Measurements from ENCODE around the gene PLD6.

Gene PLD6

DNA sequence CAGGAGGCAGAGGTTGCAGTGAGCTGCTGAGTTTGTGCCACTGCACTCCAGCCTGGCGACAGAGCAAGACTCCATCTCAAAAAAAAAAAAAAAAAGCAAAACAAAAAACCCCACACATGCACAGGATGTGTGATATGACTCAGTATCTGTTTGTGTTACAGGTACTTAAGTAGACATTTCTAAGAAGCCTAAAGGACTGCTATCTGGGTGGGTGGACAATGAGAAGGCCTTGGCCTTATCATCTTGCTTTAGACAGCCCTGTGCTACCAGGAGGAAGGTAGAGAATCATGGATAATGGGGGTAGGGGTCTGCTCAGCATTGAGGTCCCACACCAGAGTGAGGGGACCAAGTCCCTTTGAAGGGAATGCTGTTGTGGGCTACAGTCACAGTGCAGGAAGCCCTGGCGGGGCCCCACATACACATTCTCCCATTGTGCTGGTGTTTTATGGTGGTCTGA is 26.7 kb downstream of the PLD6 start:
- in situ Hi-C loops (cut with HindIII; ENCODE audit: low sequenced_read_pairs), result no loop called here

DNA sequence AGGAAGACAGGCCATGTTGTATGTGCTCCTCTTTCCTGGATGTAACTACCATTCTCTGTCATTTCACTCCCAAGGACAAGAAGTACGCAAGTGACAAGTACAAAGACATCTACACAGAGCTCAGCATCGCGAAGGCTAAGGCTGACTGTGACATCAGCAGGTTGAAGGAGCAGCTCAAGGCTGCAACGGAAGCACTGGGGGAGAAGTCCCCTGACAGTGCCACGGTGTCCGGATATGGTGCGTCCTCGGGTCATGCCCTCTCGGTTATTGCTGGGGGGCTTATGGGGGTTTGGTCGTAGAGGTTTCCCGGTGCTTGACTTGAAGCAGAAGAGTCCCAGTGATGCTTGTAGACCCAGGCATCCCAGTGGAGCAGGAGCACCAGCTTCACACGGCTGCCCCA is 29.0 kb downstream of the PLD6 start:
- in situ Hi-C loops (cut with HindIII; ENCODE audit: low sequenced_read_pairs), result no loop called here

DNA sequence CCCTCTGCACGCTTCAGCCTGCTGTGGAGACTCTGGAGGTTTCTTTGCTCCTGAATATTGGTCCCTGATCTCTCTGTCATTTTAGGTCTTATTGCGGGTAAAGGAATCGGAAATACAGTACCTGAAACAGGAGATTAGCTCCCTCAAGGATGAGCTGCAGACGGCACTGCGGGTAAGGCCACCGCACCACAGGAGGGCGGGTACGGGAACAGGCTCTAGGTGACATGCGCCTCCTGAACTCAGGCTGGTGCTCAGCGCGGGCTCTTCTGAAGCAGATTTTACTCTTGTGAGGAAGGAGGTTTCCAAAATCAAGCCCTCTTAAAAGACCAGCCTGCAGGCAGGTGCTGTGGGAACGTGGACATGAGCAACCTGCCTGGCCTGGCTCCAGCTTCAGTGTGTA is 29.8 kb downstream of the PLD6 start:
- in situ Hi-C loops (cut with HindIII; ENCODE audit: low sequenced_read_pairs), result no loop called here

DNA sequence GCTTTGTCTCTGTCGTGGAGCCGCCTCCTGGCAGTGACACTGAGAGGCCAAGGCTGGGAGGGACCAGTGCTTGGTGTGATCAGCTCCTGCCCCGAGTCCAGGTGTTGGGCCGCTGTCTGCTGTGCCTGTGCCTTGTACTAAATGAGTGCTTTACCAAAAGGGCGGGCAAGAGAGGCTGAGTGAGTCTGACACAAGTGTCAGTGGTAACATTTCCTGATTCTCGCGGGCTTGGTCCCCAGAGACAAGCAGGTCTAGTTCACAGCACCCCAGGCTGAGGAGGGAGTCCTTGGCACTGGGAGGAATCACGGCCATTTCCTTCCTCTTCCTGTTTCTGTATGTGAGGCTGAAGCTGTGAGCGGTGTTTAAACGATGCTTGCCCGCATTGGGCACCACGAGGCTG is 30.2 kb downstream of the PLD6 start:
- in situ Hi-C loops (cut with HindIII; ENCODE audit: low sequenced_read_pairs), result no loop called here

DNA sequence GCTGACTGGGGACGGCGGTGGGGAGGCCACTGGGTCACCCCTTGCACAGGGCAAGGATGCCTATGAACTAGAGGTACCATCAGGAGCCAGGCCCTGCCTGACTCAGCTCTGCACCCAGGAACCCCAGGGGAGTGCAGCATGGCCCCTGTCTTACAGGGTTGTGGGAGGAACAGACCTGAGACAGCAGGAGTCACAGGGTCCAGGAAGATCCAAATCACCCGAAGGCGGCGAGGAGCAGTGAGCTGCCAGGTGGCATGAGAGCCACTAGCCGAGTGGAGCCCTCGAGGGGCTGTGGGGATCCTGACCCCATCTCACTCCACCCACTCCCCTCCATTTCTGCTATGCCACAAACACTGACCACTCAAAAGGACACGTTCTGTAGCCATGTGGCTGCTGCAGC is 30.8 kb downstream of the PLD6 start:
- in situ Hi-C loops (cut with HindIII; ENCODE audit: low sequenced_read_pairs), result no loop called here

DNA sequence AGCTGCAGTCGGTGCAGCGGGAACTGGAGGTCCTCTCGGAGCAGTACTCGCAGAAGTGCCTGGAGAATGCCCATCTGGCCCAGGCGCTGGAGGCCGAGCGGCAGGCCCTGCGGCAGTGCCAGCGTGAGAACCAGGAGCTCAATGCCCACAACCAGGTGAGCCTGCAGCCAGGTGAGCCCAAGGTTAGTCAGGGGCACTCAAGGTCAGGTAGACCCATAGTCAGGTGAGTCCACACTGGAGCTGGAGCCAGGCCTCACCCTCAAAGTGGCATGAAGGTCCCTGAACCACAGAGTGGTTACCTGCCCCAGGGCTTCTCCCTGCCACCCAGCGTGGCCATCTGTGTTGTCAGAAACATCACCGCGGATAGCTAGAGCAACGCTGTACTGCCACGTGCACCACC is 32.2 kb downstream of the PLD6 start:
- in situ Hi-C loops (cut with HindIII; ENCODE audit: low sequenced_read_pairs), result loop anchor here (5.0 kb wide), 1 partner anchor 53 kb away; no protein-coding TSS in a partner anchor

DNA sequence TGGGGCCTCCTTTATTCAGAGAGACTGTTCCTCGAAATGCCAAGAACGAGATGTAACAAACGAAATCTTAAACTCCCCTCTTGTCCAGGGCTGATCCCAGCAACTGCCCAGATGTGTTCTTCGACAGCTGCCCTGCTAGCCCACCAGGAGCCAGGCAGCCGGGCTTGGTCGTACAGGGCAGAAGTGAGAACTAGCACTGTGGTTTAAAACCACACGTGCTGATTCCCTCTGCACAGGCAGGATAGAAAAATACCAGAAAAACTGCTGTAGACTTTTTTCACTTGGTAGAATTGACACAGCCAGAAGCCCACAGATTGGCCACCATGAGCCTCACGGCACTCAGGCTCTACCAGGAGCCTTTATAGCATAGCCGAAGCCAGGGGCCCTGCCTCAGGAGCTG is 33.1 kb downstream of the PLD6 start:
- in situ Hi-C loops (cut with HindIII; ENCODE audit: low sequenced_read_pairs), result loop anchor here (5.0 kb wide), 1 partner anchor 54 kb away; no protein-coding TSS in a partner anchor

DNA sequence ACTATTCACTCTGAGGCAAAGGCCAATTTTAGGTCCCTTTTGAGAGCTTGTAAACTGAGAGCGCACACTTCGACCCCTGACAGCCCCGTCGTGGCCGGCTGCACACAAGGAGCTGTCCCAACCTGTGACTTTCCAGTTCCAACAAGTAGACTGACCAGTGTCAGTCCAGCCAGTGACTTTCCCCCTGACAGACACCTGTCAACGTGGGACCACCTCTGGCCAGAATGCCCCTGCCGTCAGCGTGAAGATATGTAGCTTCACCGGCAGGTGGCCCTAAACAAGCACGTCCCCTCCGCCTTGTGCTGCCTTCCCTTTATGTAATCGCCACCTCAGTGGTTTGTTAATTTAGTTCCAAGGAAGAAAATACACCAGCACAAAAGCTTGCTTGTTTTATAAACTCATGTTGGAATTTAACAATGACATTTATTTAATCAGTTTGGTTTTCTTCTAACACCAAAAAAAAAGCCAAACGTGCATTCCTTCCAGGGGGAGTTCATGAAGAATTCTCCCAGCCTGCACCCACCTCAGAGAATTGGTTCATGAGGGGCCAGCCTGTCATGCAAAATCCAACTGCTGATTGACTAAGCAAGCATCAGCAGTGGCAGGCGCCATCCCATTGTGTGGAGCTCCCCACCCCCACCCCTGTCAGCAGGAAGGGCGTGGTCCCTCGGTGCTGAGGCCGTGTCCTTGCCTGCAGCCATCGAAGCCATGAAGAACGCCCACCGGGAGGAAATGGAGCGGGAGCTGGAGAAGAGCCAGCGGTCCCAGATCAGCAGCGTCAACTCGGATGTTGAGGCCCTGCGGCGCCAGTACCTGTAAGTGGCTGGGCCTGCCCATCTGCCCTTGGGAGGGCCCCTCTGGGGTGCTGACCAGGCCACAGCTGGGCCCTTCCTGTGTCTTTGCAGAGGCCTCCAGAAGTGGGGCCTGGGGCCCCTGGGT is 33.9 kb downstream of the PLD6 start:
- in situ Hi-C loops (cut with HindIII; ENCODE audit: low sequenced_read_pairs), result loop anchor here (5.0 kb wide), 1 partner anchor 55 kb away; no protein-coding TSS in a partner anchor

DNA sequence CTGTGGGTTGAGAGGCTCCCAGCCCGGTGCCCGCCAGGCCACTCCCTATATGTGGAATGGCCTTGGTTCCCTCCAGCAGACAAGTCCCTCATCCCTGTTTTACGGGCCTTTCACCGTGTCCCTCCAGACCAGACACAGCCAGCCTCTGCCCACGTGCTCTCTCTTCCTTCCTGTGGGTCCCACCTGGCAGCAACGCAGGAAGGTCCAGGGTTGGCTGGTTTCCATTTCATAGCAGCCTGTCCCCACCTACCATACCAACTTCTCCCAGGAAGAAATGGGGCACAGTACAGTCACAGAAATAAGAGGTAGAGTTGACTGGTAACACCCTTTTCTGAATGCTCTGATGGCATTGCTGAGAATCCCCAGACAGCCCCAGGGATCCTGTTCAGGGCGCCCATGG is 34.9 kb downstream of the PLD6 start:
- in situ Hi-C loops (cut with HindIII; ENCODE audit: low sequenced_read_pairs), result loop anchor here (5.0 kb wide), 1 partner anchor 56 kb away; no protein-coding TSS in a partner anchor

DNA sequence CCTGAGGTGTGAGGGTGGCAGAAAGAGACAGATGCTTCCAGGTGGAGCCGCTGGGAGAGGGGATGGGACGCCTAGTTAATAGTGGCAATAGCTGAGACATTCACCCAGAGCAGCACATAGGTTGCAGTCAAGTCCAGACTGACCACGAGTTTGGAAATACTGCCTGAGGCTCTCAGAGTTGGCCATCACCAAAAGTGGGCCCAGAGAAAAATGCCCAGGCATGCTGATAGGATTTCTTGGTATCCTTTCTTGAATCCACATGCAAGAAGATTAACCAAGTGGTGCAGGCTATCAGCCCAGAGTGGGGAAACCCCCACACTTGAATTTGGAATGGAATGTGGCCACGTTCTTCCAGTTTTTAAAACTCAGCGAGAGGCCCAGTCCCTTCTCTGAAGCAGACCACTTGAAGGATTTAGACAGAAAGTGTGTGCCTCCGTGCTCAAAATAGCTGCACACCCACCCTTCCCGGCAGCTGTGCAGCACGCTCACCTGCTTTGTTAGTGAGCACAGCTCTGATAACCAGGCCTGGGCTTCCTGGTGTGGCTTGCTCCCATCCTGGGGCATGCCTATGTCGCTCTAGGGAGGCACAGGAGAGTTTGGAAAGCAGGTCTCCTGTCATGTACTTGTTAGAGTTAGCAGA is 35.7 kb downstream of the PLD6 start:
- in situ Hi-C loops (cut with HindIII; ENCODE audit: low sequenced_read_pairs), result loop anchor here (5.0 kb wide), 1 partner anchor 57 kb away; no protein-coding TSS in a partner anchor

GRCh38 chr17:17169396-17169795 is 36.7 kb downstream of the PLD6 start:
- in situ Hi-C loops (cut with HindIII; ENCODE audit: low sequenced_read_pairs), result no loop called here

DNA sequence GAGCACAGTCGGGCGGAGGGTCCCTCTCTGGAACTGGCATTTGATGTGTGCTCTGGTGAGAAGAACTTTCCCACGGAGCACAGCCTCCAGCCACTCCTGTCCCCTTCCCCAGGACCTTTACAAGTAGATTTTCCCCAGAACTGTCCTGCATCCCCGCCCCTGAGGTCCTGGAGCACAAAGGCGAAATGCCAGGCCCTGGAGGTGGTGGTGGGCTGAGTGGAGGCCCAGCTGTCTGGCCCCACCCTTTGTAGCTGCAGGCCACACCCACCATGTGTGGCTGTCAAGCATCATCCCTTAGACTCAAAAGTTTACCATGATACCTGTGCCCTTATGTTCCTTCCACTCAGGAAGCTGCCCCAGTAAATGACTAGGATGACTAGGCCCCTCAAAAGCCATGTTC is 37.7 kb downstream of the PLD6 start:
- in situ Hi-C loops (cut with HindIII; ENCODE audit: low sequenced_read_pairs), result no loop called here

GRCh38 chr17:17167986-17168385 is 38.1 kb downstream of the PLD6 start:
- in situ Hi-C loops (cut with HindIII; ENCODE audit: low sequenced_read_pairs), result no loop called here

GRCh38 chr17:17167356-17167755 is 38.8 kb downstream of the PLD6 start:
- in situ Hi-C loops (cut with HindIII; ENCODE audit: low sequenced_read_pairs), result no loop called here

GRCh38 chr17:17166446-17166845 is 39.7 kb downstream of the PLD6 start:
- in situ Hi-C loops (cut with HindIII; ENCODE audit: low sequenced_read_pairs), result no loop called here

DNA sequence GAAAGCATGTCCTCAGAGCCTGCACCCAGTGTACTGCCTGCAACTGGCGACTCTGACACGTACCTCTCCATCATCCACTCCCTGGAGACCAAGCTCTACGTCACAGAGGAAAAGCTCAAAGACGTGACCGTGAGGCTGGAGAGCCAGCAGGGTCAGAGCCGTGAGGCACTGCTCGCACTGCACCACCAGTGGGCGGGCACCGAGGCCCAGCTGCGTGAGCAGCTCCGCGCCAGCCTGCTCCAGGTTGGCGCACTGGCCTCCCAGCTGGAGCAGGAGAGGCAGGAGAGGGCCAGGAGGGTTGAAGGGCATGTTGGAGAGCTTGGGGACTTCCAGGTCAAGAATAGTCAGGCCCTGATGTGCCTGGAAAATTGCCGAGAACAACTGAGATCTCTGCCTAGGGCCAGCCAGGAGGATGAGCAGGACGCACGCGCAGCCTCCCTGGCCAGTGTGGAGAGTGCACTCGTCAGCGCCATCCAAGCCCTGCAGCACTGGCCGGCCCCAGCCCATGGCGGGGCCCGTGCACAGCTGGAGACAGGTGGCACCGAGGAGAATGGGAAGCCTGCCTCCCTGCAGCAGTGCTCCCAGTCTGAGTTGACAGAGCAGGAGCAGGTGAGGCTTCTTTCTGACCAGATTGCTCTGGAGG is 40.3 kb downstream of the PLD6 start:
- in situ Hi-C loops (cut with HindIII; ENCODE audit: low sequenced_read_pairs), result no loop called here

DNA sequence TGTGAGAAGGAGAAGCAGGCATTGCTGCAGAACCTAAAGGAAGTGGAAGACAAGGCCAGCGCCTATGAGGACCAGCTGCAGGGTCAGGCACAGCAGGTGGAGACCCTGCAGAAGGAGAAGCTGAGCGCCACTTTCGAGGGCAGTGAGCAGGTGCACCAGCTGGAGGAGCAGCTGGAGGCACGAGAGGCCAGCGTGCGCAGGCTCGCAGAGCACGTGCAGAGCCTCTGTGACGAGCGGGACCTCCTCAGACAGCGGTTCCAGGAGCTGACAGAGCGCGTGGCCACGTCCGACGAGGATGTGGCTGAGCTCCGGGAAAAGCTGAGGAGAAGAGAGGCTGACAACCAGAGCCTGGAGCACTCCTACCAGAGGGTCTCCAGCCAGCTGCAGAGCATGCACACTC is 41.5 kb downstream of the PLD6 start:
- in situ Hi-C loops (cut with HindIII; ENCODE audit: low sequenced_read_pairs), result no loop called here

DNA sequence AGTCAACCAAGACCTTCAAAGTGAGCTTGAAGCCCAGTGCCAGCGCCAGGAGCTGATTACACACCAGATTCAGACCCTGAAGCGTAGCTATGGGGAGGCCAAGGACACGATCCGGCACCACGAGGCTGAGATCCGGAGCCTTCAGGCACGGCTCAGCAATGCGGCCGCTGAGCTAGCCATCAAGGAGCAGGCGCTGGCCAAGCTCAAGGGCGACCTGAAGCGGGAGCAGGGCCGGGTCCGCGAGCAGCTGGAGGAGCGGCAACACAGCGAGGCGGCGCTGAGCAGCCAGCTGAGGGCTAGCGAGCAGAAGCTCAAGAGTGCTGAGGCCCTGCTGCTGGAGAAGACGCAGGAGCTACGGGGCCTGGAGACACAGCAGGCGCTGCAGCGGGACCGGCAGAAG is 42.0 kb downstream of the PLD6 start:
- in situ Hi-C loops (cut with HindIII; ENCODE audit: low sequenced_read_pairs), result no loop called here

DNA sequence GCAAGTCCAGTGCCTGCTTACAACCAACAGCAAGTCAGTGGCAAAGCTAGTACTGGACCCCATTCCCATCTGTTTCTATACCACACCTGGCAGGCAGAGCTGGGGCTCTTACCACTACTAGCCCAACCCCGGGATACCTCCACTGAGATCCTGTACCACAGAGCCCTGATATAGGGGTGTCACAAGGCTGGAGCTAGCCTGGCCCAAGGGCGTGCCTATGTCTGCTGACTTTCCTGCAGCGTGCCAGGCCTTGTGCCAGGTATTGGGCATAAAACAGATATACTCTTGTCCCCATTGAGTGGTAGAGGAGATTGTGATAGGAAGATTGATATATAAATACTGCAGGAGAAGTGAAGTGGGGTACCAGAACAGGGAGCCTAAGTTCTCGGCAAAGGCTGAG is 44.4 kb downstream of the PLD6 start:
- in situ Hi-C loops (cut with HindIII; ENCODE audit: low sequenced_read_pairs), result no loop called here

GRCh38 chr17:17161121-17161520 is 45.0 kb downstream of the PLD6 start:
- in situ Hi-C loops (cut with HindIII; ENCODE audit: low sequenced_read_pairs), result no loop called here

GRCh38 chr17:17159571-17159970 is 46.6 kb downstream of the PLD6 start:
- in situ Hi-C loops (cut with HindIII; ENCODE audit: low sequenced_read_pairs), result loop anchor here (5.0 kb wide), 1 partner anchor 62 kb away; no protein-coding TSS in a partner anchor

Data from endothelial cell of hepatic sinusoid (primary cell).